ENCODE data around the gene SYMPK. TPM values are rescaled to one million over a fixed set of nuclear protein-coding genes. Genes with fewer than 3 reads are reported as not detected.

SYMPK gene
- total RNA-seq, 1 donor from 2014 or later, result 70.0 TPM

DNA sequence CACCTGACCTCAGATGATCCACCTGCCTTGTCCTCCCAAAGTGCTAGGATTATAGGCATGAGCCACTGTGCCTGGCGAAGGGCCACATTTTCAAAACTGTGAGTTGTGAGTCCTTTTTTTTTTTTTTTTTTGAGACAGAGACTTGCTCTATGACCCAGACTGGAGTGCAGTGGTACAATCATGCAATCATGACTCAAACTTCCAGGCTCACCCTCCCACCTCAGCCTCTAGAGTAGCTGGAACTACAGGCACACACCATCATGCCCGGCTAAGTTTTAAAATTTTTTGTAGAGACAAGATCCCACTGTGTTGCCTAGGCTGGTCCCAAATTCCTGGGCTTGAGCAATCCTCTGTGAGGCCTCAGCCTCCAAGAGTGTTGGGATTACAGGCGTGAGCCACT is 43.3 kb upstream of the SYMPK start:
- peaks cover 3% of the 10 kb centered on the region for H3K4me1 ChIP-seq (ENCODE audit: insufficient read depth, low read length)
- Mint-ChIP-seq H3K27me3 (ENCODE audit: low read depth, unreplicated experiment) (peaks cover 8% of the 10 kb centered on the region), H3K4me1 (ENCODE audit: low read depth, unreplicated experiment) (peaks cover 7% of the 10 kb centered on the region), H3K9me3 (ENCODE audit: unreplicated experiment) (no peaks in the 10 kb centered on the region), H3K4me3 (ENCODE audit: unreplicated experiment) (no peak overlapping the region), H3K36me3 (ENCODE audit: low read depth, unreplicated experiment) (no peaks in the 10 kb centered on the region), H3K27ac (ENCODE audit: unreplicated experiment) (no peak overlapping the region)
- no peak for TF ChIP-seq CTCF (IDR thresholded peaks at IDR 0.05; ENCODE audit: insufficient read depth, low read depth, low read length)
- TF ChIP-seq EZH2 (IDR thresholded peaks at IDR 0.05; ENCODE audit: insufficient read depth, low read length), result no peak
- H2AFZ ChIP-seq (ENCODE audit: low read depth, low read length), result peak overlapping the region; percentile 18
- H4K20me1 ChIP-seq (ENCODE audit: insufficient read depth, low read length), result no peaks in the 10 kb centered on the region
- no peaks in the 10 kb centered on the region for H3K36me3 ChIP-seq (ENCODE audit: insufficient read depth, low read length)
- no peaks in the 10 kb centered on the region for H3K79me2 ChIP-seq (ENCODE audit: insufficient read depth, low read length)
- H3K9ac ChIP-seq (ENCODE audit: low read length), result no peak overlapping the region
- H3K4me3 ChIP-seq (ENCODE audit: insufficient read depth, low read depth, low read length), result no peak overlapping the region
- FAIRE-seq (no peak), DNase-seq (ENCODE audit: low read depth) (no peak)
- H3K4me2 ChIP-seq (ENCODE audit: low read length), result no peak overlapping the region
- no peak overlapping the region for H3K27ac ChIP-seq (ENCODE audit: low read depth, low read length)
- no peaks in the 10 kb centered on the region for H3K9me3 ChIP-seq (ENCODE audit: insufficient read depth, low read depth, low read length)
- H3K27me3 ChIP-seq (ENCODE audit: insufficient read depth, low read length), result no peaks in the 10 kb centered on the region

DNA sequence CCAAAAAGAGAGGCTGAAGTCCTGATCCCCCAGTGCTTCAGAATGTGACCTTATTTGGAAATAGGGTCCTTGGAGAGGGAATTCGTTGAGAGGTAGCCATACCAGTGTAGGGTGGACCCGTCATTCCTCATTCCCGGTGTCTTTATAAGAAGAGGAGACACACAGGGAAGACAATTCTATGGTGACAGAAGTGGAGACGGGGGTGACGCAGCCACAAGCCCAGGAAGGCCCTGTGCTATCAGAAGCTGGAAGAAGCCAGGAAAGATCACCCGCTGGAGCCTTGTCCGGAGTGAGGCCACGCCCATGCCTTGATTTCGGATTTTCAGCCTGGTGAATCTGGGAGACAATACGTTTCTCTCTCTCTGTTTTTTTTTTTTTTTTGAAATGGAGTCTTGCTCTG is 42.1 kb upstream of the SYMPK start:
- Mint-ChIP-seq H3K27ac (ENCODE audit: unreplicated experiment) (no peak overlapping the region), H3K27me3 (ENCODE audit: low read depth, unreplicated experiment) (peaks cover 2% of the 10 kb centered on the region), H3K36me3 (ENCODE audit: low read depth, unreplicated experiment) (peaks cover 7% of the 10 kb centered on the region), H3K9me3 (ENCODE audit: unreplicated experiment) (no peaks in the 10 kb centered on the region), H3K4me3 (ENCODE audit: unreplicated experiment) (no peak overlapping the region), H3K4me1 (ENCODE audit: low read depth, unreplicated experiment) (peaks cover 12% of the 10 kb centered on the region)
- FAIRE-seq (no peak), DNase-seq (ENCODE audit: low read depth) (no peak)
- Histone ChIP-seq H3K4me1 (ENCODE audit: insufficient read depth, low read length) (peaks cover 9% of the 10 kb centered on the region), H3K4me3 (ENCODE audit: insufficient read depth, low read depth, low read length) (no peak overlapping the region), H3K9me3 (ENCODE audit: insufficient read depth, low read depth, low read length) (no peaks in the 10 kb centered on the region), H2AFZ (ENCODE audit: low read depth, low read length) (no peak overlapping the region), H4K20me1 (ENCODE audit: insufficient read depth, low read length) (peaks cover 11% of the 10 kb centered on the region), H3K27ac (ENCODE audit: low read depth, low read length) (no peak overlapping the region), H3K79me2 (ENCODE audit: insufficient read depth, low read length) (peaks cover 1% of the 10 kb centered on the region), H3K4me2 (ENCODE audit: low read length) (no peak overlapping the region), H3K9ac (ENCODE audit: low read length) (no peak overlapping the region), H3K27me3 (ENCODE audit: insufficient read depth, low read length) (no peaks in the 10 kb centered on the region), H3K36me3 (ENCODE audit: insufficient read depth, low read length) (no peaks in the 10 kb centered on the region)
- no peak for TF ChIP-seq EZH2 (IDR thresholded peaks at IDR 0.05; ENCODE audit: insufficient read depth, low read length)
- TF ChIP-seq CTCF (IDR thresholded peaks at IDR 0.05; ENCODE audit: insufficient read depth, low read depth, low read length), result no peak

- no peaks in the 10 kb centered on the region for H3K9me3 Mint-ChIP-seq (ENCODE audit: unreplicated experiment)
- Histone ChIP-seq H3K27ac (ENCODE audit: low read depth, low read length) (peak overlapping the region; percentile 24), H3K4me1 (ENCODE audit: insufficient read depth, low read length) (peaks cover 9% of the 10 kb centered on the region)
Measured at GRCh38 chr19:45902651-45903625, 40.0 kb upstream of the SYMPK start.

More at GRCh38 chr19:45902651-45903625, 40.0 kb upstream of the SYMPK start:
- Histone ChIP-seq H3K4me3 (ENCODE audit: insufficient read depth, low read depth, low read length) (peak overlapping the region; percentile 84), H3K79me2 (ENCODE audit: insufficient read depth, low read length) (peaks cover 4% of the 10 kb centered on the region), H3K4me2 (ENCODE audit: low read length) (peak overlapping the region; percentile 100), H3K27me3 (ENCODE audit: insufficient read depth, low read length) (no peaks in the 10 kb centered on the region), H3K36me3 (ENCODE audit: insufficient read depth, low read length) (no peaks in the 10 kb centered on the region), H3K9me3 (ENCODE audit: insufficient read depth, low read depth, low read length) (no peaks in the 10 kb centered on the region), H4K20me1 (ENCODE audit: insufficient read depth, low read length) (peaks cover 14% of the 10 kb centered on the region), H3K9ac (ENCODE audit: low read length) (peak overlapping the region; percentile 68), H2AFZ (ENCODE audit: low read depth, low read length) (peak overlapping the region; percentile 98)
- Mint-ChIP-seq H3K27ac (ENCODE audit: unreplicated experiment) (peak overlapping the region; percentile 47), H3K4me1 (ENCODE audit: low read depth, unreplicated experiment) (peaks cover 10% of the 10 kb centered on the region), H3K4me3 (ENCODE audit: unreplicated experiment) (peak overlapping the region; percentile 95), H3K27me3 (ENCODE audit: low read depth, unreplicated experiment) (peaks cover 2% of the 10 kb centered on the region), H3K36me3 (ENCODE audit: low read depth, unreplicated experiment) (peaks cover 11% of the 10 kb centered on the region)
- TF ChIP-seq CTCF (IDR thresholded peaks at IDR 0.05; ENCODE audit: insufficient read depth, low read depth, low read length) (peak; percentile 3), EZH2 (IDR thresholded peaks at IDR 0.05; ENCODE audit: insufficient read depth, low read length) (no peak)
- DNase-seq (ENCODE audit: low read depth), result peak; percentile 76
- no peak for FAIRE-seq
